SH-SY5Y (cell line): ENCODE data around the gene LRP1-AS.

Experiments used
- GATA2 ChIP-seq: IDR thresholded peaks from 2 replicates; pipeline ENCODE4 v1.6.1; 2011; ENCODE audit warnings: mild to moderate bottlenecking, low read depth, low read length
- GATA3 ChIP-seq: IDR thresholded peaks from 2 replicates; pipeline ENCODE4 v1.6.1; 2011; ENCODE audit warnings: low read depth, mild to moderate bottlenecking, low read length, moderate library complexity

DNA sequence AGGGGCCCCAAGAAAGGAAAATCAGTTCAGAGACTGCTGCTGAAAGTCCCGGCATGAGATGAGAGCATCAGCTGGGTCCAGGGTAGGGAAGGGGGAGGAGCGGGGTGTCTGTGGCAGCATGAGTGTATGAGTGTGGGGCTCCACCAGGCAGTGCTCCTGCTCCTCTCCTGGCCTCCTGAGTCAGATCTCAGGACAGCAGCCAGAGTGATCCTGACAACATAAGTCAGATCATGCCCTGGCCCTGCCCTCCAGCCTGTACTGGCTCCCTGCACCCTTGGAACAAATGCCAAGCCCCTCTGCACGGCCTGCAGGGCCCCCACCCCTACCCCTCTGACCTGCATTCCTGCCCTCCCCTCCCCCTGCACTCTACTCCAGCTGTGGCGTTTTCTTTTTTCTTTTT lies 24.2 kb upstream of the LRP1-AS start:
- TF ChIP-seq GATA2, result no peak
- no peak for TF ChIP-seq GATA3
